DOHH2 (cell line): Measurements from ENCODE around the gene CACHD1.

ENCODE experiments used
- H3F3A ChIP-seq: fragments of 200-600 bp; sonication (generic), shearing (Covaris generic); 2 replicates; pipeline ENCODE4 v1.6.0; 2016; ENCODE audit warnings: antibody characterized with exemption, mild to moderate bottlenecking; ENCODE audit not compliant: control insufficient read depth, insufficient read depth
- H3K27ac ChIP-seq: fragments of 200-600 bp; sonication (generic); 2 replicates; pipeline ENCODE4 v1.5.1; 2014; ENCODE audit warnings: low read depth, mild to moderate bottlenecking, low read length, moderate library complexity
- H3K27me3 ChIP-seq: fragments of 200-600 bp; sonication (generic); 2 replicates; pipeline ENCODE4 v1.6.1; 2014; ENCODE audit warnings: mild to moderate bottlenecking, low read length, mixed read lengths; ENCODE audit not compliant: control insufficient read depth
- H3K36me3 ChIP-seq: fragments of 200-600 bp; sonication (generic); 2 replicates; pipeline ENCODE4 v1.6.1; 2014; ENCODE audit warnings: mild to moderate bottlenecking, low read length, moderate library complexity, mixed read lengths; ENCODE audit not compliant: control insufficient read depth
- H3K4me1 ChIP-seq: fragments of 200-600 bp; sonication (generic); 2 replicates; pipeline ENCODE4 v1.6.1; 2014; ENCODE audit warnings: mild to moderate bottlenecking, low read length, mixed read lengths; ENCODE audit not compliant: control insufficient read depth
- H3K4me2 ChIP-seq: fragments of 200-600 bp; sonication (generic); 2 replicates; pipeline ENCODE4 v1.6.0; 2014; ENCODE audit warnings: mild to moderate bottlenecking, low read length, moderate library complexity
- H3K4me3 ChIP-seq: fragments of 200-600 bp; sonication (generic); 2 replicates; pipeline ENCODE4 v1.5.1; 2014; ENCODE audit warnings: mild to moderate bottlenecking, low read length, mixed read lengths
- H3K79me2 ChIP-seq: fragments of 200-600 bp; sonication (generic); 2 replicates; pipeline ENCODE4 v1.6.1; 2014; ENCODE audit warnings: mild to moderate bottlenecking, low read length, mixed read lengths; ENCODE audit not compliant: control insufficient read depth
- H3K9me2 ChIP-seq: fragments of 200-600 bp; sonication (generic); replicated peaks from 2 replicates; pipeline ENCODE4 v1.6.1; 2014; ENCODE audit warnings: mild to moderate bottlenecking, low read length, mixed read lengths; ENCODE audit not compliant: control insufficient read depth
- H3K9me3 ChIP-seq: fragments of 200-600 bp; sonication (generic); 2 replicates; pipeline ENCODE4 v1.6.1; 2014; ENCODE audit warnings: antibody characterized with exemption, low read length, mixed read lengths; ENCODE audit not compliant: control insufficient read depth, insufficient read depth
- H4K20me1 ChIP-seq: fragments of 200-600 bp; sonication (generic); 2 replicates; pipeline ENCODE4 v1.6.0; 2014; ENCODE audit warnings: low read depth, mild to moderate bottlenecking, antibody characterized with exemption, low read length, moderate library complexity; ENCODE audit not compliant: control insufficient read depth, insufficient read depth
- CTCF ChIP-seq: fragments of 200-600 bp; sonication (generic); IDR thresholded peaks from one replicate; pipeline ENCODE4 v1.5.1; 2014; ENCODE audit warnings: antibody characterized with exemption, mild to moderate bottlenecking, low read depth, low read length; ENCODE audit not compliant: poor library complexity, severe bottlenecking
- EZH2phosphoT487 ChIP-seq: fragments of 200-600 bp; sonication (generic); IDR thresholded peaks from 2 replicates; pipeline ENCODE4 v1.6.1; 2017; ENCODE audit warnings: borderline replicate concordance, mild to moderate bottlenecking, antibody characterized with exemption, low read length, moderate library complexity, mixed read lengths

The CACHD1 gene

DNA sequence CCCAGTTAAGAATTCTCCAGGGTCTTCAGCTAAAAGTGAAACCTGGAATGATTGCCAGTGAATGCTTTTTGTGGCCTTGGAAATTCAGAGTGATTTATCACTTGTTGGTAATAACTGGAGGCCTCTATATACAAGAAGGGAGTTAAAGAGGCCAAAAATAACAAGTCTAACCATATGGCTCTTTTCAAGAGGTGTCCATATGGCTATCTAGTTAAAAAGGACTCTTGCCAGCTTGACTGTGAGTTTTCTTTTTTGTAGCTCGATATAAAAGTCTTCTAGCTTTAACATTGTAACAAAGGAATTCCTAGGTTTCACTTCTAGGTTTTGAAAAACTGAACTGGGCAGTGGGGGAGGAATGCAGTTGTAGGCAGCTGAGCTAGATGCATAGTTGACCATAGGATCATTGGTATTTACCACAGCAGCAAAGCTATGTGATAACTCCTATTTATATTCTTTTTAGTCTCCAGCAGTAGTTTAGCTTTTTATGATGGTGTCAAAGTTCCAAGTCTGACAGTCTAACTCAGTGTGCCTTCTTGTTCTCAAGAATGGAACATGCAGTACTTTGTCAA is 44.4 kb downstream of the CACHD1 start:
- H3K9me2 ChIP-seq = no peaks in the 10 kb centered on the region
- H3K4me2 ChIP-seq = no peak overlapping the region
- no peaks in the 10 kb centered on the region for H3K9me3 ChIP-seq
- H3K79me2 ChIP-seq = no peaks in the 10 kb centered on the region
- no peaks in the 10 kb centered on the region for H4K20me1 ChIP-seq
- no peak for TF ChIP-seq CTCF
- TF ChIP-seq EZH2phosphoT487 = no peak
- no peak overlapping the region for H3K4me3 ChIP-seq
- H3K36me3 ChIP-seq = no peaks in the 10 kb centered on the region
- H3K27me3 ChIP-seq = no peaks in the 10 kb centered on the region
- H3F3A ChIP-seq = no peaks in the 10 kb centered on the region
- H3K27ac ChIP-seq = no peak overlapping the region
- H3K4me1 ChIP-seq = peaks cover 26% of the 10 kb centered on the region

DNA sequence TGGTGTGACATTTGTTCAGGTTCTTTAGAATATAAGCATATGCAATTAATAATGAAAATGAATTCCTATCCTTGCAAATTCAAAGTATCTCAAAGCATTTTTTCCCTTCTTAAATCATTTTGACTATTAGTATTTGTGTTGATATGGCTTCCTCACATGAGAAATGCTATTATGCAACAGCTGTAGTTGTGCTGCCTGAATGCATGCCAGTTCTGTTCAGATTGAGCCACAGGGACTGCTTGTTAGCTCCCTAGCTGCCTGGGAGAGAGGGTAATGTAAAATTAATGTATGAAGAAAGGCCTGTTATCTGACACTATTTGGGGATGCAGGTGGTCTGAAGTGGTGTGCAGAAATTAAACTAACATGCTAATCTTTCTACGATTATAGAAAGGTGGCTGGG is 45.5 kb downstream of the CACHD1 start:
- H3K4me1 ChIP-seq = peaks cover 26% of the 10 kb centered on the region
- no peaks in the 10 kb centered on the region for H3K36me3 ChIP-seq
- H3K4me3 ChIP-seq = no peak overlapping the region
- no peaks in the 10 kb centered on the region for H3K9me3 ChIP-seq
- no peaks in the 10 kb centered on the region for H3K27me3 ChIP-seq
- H4K20me1 ChIP-seq = no peaks in the 10 kb centered on the region
- H3K9me2 ChIP-seq = no peaks in the 10 kb centered on the region
- no peaks in the 10 kb centered on the region for H3F3A ChIP-seq
- no peaks in the 10 kb centered on the region for H3K79me2 ChIP-seq
- no peak for TF ChIP-seq EZH2phosphoT487
- no peak for TF ChIP-seq CTCF
- no peak overlapping the region for H3K27ac ChIP-seq
- no peak overlapping the region for H3K4me2 ChIP-seq

DNA sequence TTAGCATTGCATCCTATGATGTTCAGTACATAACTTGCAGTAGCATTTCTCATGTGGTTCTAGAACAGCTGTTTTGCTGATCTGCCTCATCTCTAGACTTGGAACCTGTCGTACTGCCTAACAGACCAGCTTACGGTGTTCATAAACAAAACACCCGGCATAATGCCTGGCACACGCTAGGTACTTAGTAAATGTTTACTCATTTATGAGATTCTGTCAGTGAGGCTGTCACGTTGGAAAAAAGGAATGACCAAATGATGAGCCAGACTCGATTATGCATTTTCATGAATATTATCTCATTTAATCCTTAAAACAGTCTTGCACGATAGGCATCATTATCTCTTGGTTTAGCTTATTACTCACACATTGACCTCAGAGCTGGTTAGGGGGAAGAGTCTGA is 46.4 kb downstream of the CACHD1 start:
- Histone ChIP-seq H3K79me2 (no peaks in the 10 kb centered on the region), H3F3A (no peaks in the 10 kb centered on the region), H3K27ac (no peak overlapping the region), H3K9me3 (no peaks in the 10 kb centered on the region), H3K4me2 (no peak overlapping the region), H3K4me1 (peaks cover 19% of the 10 kb centered on the region), H3K27me3 (no peaks in the 10 kb centered on the region), H4K20me1 (no peaks in the 10 kb centered on the region), H3K4me3 (no peak overlapping the region), H3K36me3 (no peaks in the 10 kb centered on the region), H3K9me2 (no peaks in the 10 kb centered on the region)
- no peak for TF ChIP-seq EZH2phosphoT487
- no peak for TF ChIP-seq CTCF
